ENCODE data around the gene TUBA4B.
A peak's percentile ranks its signal among the peaks of the same experiment; 100 is the strongest.

The TUBA4B gene

GRCh38 chr2:219228911-219229304 is 24.1 kb upstream of the TUBA4B start:
- no peak for DNase-seq (ENCODE audit: low read depth)
- no peak for TF ChIP-seq CTCF (IDR thresholded peaks at IDR 0.05; ENCODE audit: insufficient read depth, low read depth, low read length, missing control alignments)
- peak overlapping the region; percentile 83 for H3K4me3 ChIP-seq (ENCODE audit: low read depth, low read length)

GRCh38 chr2:219229305-219230058 is 23.6 kb upstream of the TUBA4B start, which contains the start of the genes ANKZF1 and ATG9A:
ANKZF1 (plus strand) TSS chr2:219229806; CDS start chr2:219230258, 452 bp downstream.
ATG9A (minus strand) TSS chr2:219229636; CDS start chr2:219228024, 1,612 bp downstream.
- peak within 1 kb of the TSS; percentile 96 for H3K4me3 ChIP-seq (ENCODE audit: low read depth, low read length)
- peak; percentile 98 for DNase-seq (ENCODE audit: low read depth)
- TF ChIP-seq CTCF (IDR thresholded peaks at IDR 0.05; ENCODE audit: insufficient read depth, low read depth, low read length, missing control alignments) = no peak

GRCh38 chr2:219230059-219230540 is 22.9 kb upstream of the TUBA4B start:
- peak; percentile 66 for DNase-seq (ENCODE audit: low read depth)
- H3K4me3 ChIP-seq (ENCODE audit: low read depth, low read length) = peak overlapping the region; percentile 96
- no peak for TF ChIP-seq CTCF (IDR thresholded peaks at IDR 0.05; ENCODE audit: insufficient read depth, low read depth, low read length, missing control alignments)

- no peak for TF ChIP-seq CTCF (IDR thresholded peaks at IDR 0.05; ENCODE audit: insufficient read depth, low read depth, low read length, missing control alignments)
- no peak for DNase-seq (ENCODE audit: low read depth)
- H3K4me3 ChIP-seq (ENCODE audit: low read depth, low read length) = no peak overlapping the region
These were observed 18.7 kb upstream of the TUBA4B start for GRCh38 chr2:219234331-219234730.

- TF ChIP-seq CTCF (IDR thresholded peaks at IDR 0.05; ENCODE audit: insufficient read depth, low read depth, low read length, missing control alignments) = no peak
- DNase-seq (ENCODE audit: low read depth) = no peak
These were observed 9.7 kb upstream of the TUBA4B start for GRCh38 chr2:219243291-219243761.

GRCh38 chr2:219244789-219245147 is 8.3 kb upstream of the TUBA4B start:
- no peak for DNase-seq (ENCODE audit: low read depth)
- no peak for TF ChIP-seq CTCF (IDR thresholded peaks at IDR 0.05; ENCODE audit: insufficient read depth, low read depth, low read length, missing control alignments)
- H3K4me3 ChIP-seq (ENCODE audit: low read depth, low read length) = peak overlapping the region; percentile 82

More at GRCh38 chr2:219243291-219243761, 9.7 kb upstream of the TUBA4B start:
- no peak overlapping the region for H3K4me3 ChIP-seq (ENCODE audit: low read depth, low read length)
